ENCODE results near the gene C13orf42.

C13orf42 gene

DNA sequence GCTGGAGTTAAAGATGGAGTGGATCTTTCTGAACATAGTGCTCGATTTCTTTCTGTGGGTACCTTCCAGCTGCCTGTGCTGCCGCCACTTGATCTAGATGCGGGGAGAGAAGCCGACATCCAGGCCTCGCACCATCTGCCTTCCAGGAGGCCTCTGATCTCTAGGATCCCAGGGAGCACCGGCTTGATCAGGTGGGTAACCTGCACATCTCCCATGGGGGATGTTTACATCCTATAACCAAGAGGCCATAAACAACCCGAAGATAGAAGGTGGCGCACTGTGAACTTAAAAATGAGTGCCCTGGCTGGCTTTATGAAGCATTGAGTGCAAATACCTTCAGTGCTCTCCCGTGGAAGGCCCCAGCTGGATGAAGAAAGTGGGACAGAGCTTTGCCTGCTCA lies at the start of gene C13orf42:
C13orf42 (minus strand) TSS at position 101 of the 400 bp plus-strand sequence; CDS start at position 36, 65 bp downstream.
- Mint-ChIP-seq H3K4me3 (no peak within 1 kb of the TSS), H3K36me3 (ENCODE audit: low read depth) (no peaks in the 10 kb centered on the region), H3K9me3 (no peaks in the 10 kb centered on the region), H3K27ac (no peak within 1 kb of the TSS), H3K4me1 (ENCODE audit: low read depth) (no peaks in the 10 kb centered on the region), H3K27me3 (peaks cover 1% of the 10 kb centered on the region)
- intact Hi-C loops (cut with micrococcal nuclease): no loop called here

GRCh38 chr13:51158880-51159518 lies 47.9 kb upstream of the C13orf42 start:
- Mint-ChIP-seq H3K27me3 (no peaks in the 10 kb centered on the region), H3K4me3 (no peak overlapping the region), H3K36me3 (ENCODE audit: low read depth) (no peaks in the 10 kb centered on the region), H3K27ac (no peak overlapping the region), H3K4me1 (ENCODE audit: low read depth) (peaks cover 8% of the 10 kb centered on the region), H3K9me3 (no peaks in the 10 kb centered on the region)
- intact Hi-C loops (cut with micrococcal nuclease): no loop called here

DNA sequence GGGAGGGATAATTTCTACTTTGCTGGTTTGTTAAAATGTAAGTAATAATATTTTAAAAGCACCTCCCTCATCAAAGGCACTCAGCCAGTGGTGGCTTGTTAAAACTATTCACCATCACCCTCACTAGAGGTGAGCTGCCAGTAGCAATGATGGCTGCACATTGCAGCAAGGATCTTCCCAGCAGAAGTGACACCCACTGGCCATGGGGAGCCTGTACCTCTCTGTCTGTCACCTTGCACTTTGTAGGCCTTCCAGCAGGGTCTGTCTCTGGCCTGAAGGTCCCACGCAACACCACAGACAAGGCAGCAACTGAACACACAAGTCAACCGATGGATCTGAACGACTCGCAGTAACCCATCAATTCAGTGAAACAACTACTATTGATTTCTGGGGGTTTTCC lies 47.3 kb upstream of the C13orf42 start:
- intact Hi-C loops (cut with micrococcal nuclease): no loop called here
- Mint-ChIP-seq H3K4me1 (ENCODE audit: low read depth) (peaks cover 12% of the 10 kb centered on the region), H3K27me3 (no peaks in the 10 kb centered on the region), H3K36me3 (ENCODE audit: low read depth) (no peaks in the 10 kb centered on the region), H3K27ac (no peak overlapping the region), H3K9me3 (no peaks in the 10 kb centered on the region), H3K4me3 (no peak overlapping the region)

- Mint-ChIP-seq H3K4me3 (no peak overlapping the region), H3K9me3 (no peaks in the 10 kb centered on the region), H3K27me3 (peaks cover 2% of the 10 kb centered on the region), H3K4me1 (ENCODE audit: low read depth) (peaks cover 12% of the 10 kb centered on the region), H3K36me3 (ENCODE audit: low read depth) (no peaks in the 10 kb centered on the region), H3K27ac (no peak overlapping the region)
- intact Hi-C loops (cut with micrococcal nuclease): no loop called here
These were observed 45.6 kb upstream of the C13orf42 start for GRCh38 chr13:51156648-51157047.

DNA sequence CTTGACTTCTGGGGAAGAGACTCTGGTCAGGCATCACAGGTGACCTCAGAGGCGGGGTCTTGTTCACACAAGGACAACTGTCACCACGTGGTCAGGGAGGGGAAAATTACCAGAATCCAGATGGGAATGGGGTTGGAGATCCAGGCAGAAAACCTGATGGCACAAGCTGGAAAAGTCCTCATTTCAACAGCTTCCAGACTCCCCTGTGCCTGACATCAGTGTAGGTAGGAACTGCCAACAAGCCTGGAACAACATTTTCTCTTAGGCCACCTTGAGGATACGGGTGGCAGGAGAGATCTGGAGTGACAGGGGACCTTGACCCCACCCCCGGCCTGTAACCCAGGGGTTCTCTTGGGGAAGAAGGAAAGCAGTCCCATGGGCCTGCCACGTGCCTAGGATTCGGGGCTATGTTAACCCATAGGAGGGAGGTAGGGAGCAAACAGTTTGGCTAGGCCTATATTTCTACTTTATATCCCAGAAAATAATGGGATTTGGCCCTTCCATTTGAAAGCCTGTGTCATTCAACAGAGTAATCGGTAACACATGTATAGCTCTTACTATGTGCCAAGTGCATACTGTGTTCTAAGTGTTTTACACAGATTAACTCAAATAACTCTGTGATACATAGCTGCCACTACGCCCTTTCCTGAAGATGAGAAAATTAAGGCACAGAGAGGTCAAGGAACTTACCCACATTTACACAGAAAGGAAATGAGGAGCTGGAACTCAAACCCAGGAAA lies 44.9 kb upstream of the C13orf42 start:
- peaks cover 12% of the 10 kb centered on the region for H3K4me1 Mint-ChIP-seq (ENCODE audit: low read depth)
- H3K4me3 Mint-ChIP-seq: no peak overlapping the region
- H3K27ac Mint-ChIP-seq: no peak overlapping the region
- H3K27me3 Mint-ChIP-seq: peaks cover 2% of the 10 kb centered on the region
- intact Hi-C loops (cut with micrococcal nuclease): no loop called here
- H3K9me3 Mint-ChIP-seq: no peaks in the 10 kb centered on the region
- no peaks in the 10 kb centered on the region for H3K36me3 Mint-ChIP-seq (ENCODE audit: low read depth)

GRCh38 chr13:51155161-51155560 lies 44.1 kb upstream of the C13orf42 start:
- peaks cover 2% of the 10 kb centered on the region for H3K27me3 Mint-ChIP-seq
- no peaks in the 10 kb centered on the region for H3K36me3 Mint-ChIP-seq (ENCODE audit: low read depth)
- peaks cover 12% of the 10 kb centered on the region for H3K4me1 Mint-ChIP-seq (ENCODE audit: low read depth)
- intact Hi-C loops (cut with micrococcal nuclease): no loop called here
- H3K4me3 Mint-ChIP-seq: no peak overlapping the region
- no peak overlapping the region for H3K27ac Mint-ChIP-seq
- no peaks in the 10 kb centered on the region for H3K9me3 Mint-ChIP-seq

GRCh38 chr13:51154029-51154555 lies 43.0 kb upstream of the C13orf42 start:
- no peak overlapping the region for H3K4me3 Mint-ChIP-seq
- intact Hi-C loops (cut with micrococcal nuclease): no loop called here

GRCh38 chr13:51153527-51153926 lies 42.5 kb upstream of the C13orf42 start:
- H3K27ac Mint-ChIP-seq: peak overlapping the region; percentile 9
- peaks cover 2% of the 10 kb centered on the region for H3K27me3 Mint-ChIP-seq

More at GRCh38 chr13:51154029-51154555, 43.0 kb upstream of the C13orf42 start:
- peaks cover 12% of the 10 kb centered on the region for H3K4me1 Mint-ChIP-seq (ENCODE audit: low read depth)
- peaks cover 2% of the 10 kb centered on the region for H3K27me3 Mint-ChIP-seq
- no peaks in the 10 kb centered on the region for H3K36me3 Mint-ChIP-seq (ENCODE audit: low read depth)
- no peaks in the 10 kb centered on the region for H3K9me3 Mint-ChIP-seq
- peak overlapping the region; percentile 9 for H3K27ac Mint-ChIP-seq

GRCh38 chr13:51152701-51153100 lies 41.6 kb upstream of the C13orf42 start:
- Mint-ChIP-seq H3K4me1 (ENCODE audit: low read depth) (peaks cover 12% of the 10 kb centered on the region), H3K9me3 (no peaks in the 10 kb centered on the region), H3K36me3 (ENCODE audit: low read depth) (no peaks in the 10 kb centered on the region), H3K4me3 (no peak overlapping the region), H3K27me3 (peaks cover 2% of the 10 kb centered on the region), H3K27ac (no peak overlapping the region)
- intact Hi-C loops (cut with micrococcal nuclease): no loop called here

More at GRCh38 chr13:51153527-51153926, 42.5 kb upstream of the C13orf42 start:
- Mint-ChIP-seq H3K36me3 (ENCODE audit: low read depth) (no peaks in the 10 kb centered on the region), H3K4me1 (ENCODE audit: low read depth) (peaks cover 12% of the 10 kb centered on the region), H3K9me3 (no peaks in the 10 kb centered on the region), H3K4me3 (no peak overlapping the region)
- intact Hi-C loops (cut with micrococcal nuclease): no loop called here

DNA sequence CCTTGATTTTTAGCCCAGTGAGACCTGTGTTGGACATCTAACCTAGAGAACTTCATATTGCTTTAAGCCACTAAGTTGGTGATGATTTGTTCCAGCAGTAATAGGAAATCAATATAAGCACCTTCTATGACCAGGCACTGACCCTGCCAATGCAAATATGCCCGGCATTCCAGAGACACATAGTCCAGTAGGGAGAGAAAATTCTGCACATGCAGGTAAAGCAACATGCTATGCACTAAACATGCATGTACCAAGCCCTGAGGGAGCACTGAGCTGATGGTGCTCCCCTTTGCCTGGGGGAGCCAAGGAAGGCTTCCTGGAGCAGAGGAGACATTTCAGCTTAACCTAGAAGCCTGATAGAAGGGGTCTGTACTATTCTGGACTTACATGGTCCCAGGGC lies 40.4 kb upstream of the C13orf42 start:
- H3K4me3 Mint-ChIP-seq: no peak overlapping the region
- H3K27me3 Mint-ChIP-seq: peaks cover 2% of the 10 kb centered on the region
- no peaks in the 10 kb centered on the region for H3K9me3 Mint-ChIP-seq
- intact Hi-C loops (cut with micrococcal nuclease): no loop called here
- H3K27ac Mint-ChIP-seq: no peak overlapping the region
- H3K36me3 Mint-ChIP-seq (ENCODE audit: low read depth): no peaks in the 10 kb centered on the region
- peaks cover 12% of the 10 kb centered on the region for H3K4me1 Mint-ChIP-seq (ENCODE audit: low read depth)

- Mint-ChIP-seq H3K27ac (no peak overlapping the region), H3K9me3 (no peaks in the 10 kb centered on the region), H3K4me1 (ENCODE audit: low read depth) (peaks cover 4% of the 10 kb centered on the region), H3K4me3 (no peak overlapping the region), H3K27me3 (peaks cover 2% of the 10 kb centered on the region), H3K36me3 (ENCODE audit: low read depth) (no peaks in the 10 kb centered on the region)
- intact Hi-C loops (cut with micrococcal nuclease): no loop called here
These were observed 38.0 kb upstream of the C13orf42 start for GRCh38 chr13:51148952-51149573.

DNA sequence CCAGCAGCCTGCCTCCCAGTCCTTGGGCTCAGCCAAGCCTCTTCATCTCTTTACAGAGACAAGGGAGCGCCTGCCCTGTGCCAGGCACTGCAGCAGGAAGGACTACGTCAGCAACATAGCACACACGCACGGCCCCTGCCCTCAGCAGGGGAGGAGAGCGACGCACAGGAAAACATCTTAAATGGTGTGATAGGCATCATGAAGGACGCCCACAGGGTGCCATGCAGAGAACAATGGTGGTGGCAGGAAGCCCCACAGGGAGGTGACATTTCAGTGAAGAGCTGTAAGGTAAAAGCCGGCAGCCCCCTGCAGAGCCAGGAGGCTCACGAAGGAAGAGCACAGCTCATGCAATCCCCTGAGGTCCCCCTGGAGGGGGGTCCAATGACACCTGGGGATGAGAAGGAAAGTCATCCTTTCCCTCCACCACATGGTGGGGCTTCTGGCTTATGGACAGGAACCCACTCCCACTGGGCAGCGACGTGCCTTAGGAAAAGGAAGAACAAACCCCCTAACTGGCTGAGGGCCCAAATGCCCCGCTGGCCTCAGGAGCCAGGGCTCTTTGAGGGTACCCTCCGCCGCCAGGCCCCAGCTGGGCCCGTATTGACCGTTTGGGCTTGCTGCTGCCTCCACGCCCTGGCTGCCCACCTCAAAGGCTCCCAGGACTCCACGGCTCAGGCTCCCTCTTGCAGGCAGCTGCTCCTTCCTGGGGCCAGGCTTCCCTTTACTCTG lies 37.3 kb upstream of the C13orf42 start:
- peaks cover 2% of the 10 kb centered on the region for H3K27me3 Mint-ChIP-seq
- intact Hi-C loops (cut with micrococcal nuclease): no loop called here
- H3K9me3 Mint-ChIP-seq: no peaks in the 10 kb centered on the region
- H3K4me3 Mint-ChIP-seq: no peak overlapping the region
- no peaks in the 10 kb centered on the region for H3K36me3 Mint-ChIP-seq (ENCODE audit: low read depth)
- no peaks in the 10 kb centered on the region for H3K4me1 Mint-ChIP-seq (ENCODE audit: low read depth)
- H3K27ac Mint-ChIP-seq: no peak overlapping the region

DNA sequence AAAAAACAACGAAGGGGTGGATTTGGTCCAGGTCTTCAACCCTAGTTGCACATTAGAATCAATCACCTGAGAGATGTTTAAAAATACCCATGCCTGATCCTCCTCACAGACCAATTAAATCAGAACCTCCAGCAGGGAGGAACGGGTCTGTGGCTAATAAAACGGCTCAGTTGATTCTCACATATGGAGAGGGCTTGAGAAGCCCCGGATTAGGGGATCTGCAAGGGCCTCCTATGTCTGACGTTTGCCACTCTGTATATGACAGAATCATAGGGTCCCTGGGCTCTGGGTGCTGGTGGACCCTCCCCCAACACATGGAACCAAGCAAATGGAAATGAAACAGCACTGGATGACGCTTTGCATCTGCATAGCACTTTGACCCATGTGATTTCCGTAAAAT lies 36.7 kb upstream of the C13orf42 start:
- Mint-ChIP-seq H3K9me3 (no peaks in the 10 kb centered on the region), H3K4me3 (no peak overlapping the region), H3K27ac (no peak overlapping the region), H3K27me3 (peaks cover 2% of the 10 kb centered on the region), H3K4me1 (ENCODE audit: low read depth) (no peaks in the 10 kb centered on the region), H3K36me3 (ENCODE audit: low read depth) (no peaks in the 10 kb centered on the region)
- intact Hi-C loops (cut with micrococcal nuclease): no loop called here

DNA sequence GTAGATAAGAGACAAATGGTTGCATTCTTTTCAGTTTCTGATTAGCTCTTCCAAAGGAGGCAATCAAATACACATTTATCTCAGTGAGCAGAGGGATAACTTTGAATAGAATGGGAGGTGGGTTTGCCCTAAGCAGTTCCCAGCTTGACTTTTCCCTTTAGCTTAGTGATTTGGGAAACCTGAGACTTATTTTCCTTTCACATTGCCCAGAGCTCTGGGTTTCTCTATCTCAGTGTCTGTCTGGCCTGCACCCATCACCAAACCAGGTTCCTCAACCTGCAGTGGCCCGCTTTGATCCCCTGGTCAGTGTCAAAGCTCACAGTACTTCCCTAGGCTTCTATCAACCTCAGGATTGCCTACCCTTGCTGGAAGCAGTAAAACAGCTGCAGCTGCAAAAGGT lies 35.6 kb upstream of the C13orf42 start:
- H3K9me3 Mint-ChIP-seq: no peaks in the 10 kb centered on the region
- no peak overlapping the region for H3K27ac Mint-ChIP-seq
- intact Hi-C loops (cut with micrococcal nuclease): no loop called here
- H3K4me1 Mint-ChIP-seq (ENCODE audit: low read depth): no peaks in the 10 kb centered on the region
- H3K27me3 Mint-ChIP-seq: no peaks in the 10 kb centered on the region
- H3K36me3 Mint-ChIP-seq (ENCODE audit: low read depth): no peaks in the 10 kb centered on the region
- no peak overlapping the region for H3K4me3 Mint-ChIP-seq

Measured in dendritic cell treated with granulocyte-macrophage colony-stimulating factor and Interleukin-4, amounts not matched to agents 40 ng/mL and 50 ng/mL, for 4 days (primary cell).